Measurements from ENCODE around the gene MED10.

Gene MED10

GRCh38 chr5:6354848-6355247 is 23.5 kb downstream of the MED10 start:
- no peak for DNase-seq (ENCODE audit: low read depth)
- no peak overlapping the region for H3K4me3 ChIP-seq (ENCODE audit: low read depth, low read length)
- no peak for TF ChIP-seq CTCF (IDR thresholded peaks at IDR 0.05; ENCODE audit: low read depth, low read length)
- no peak for TF ChIP-seq POLR2A (IDR thresholded peaks at IDR 0.05; ENCODE audit: extremely low read depth, insufficient read length)
- TF ChIP-seq, protein P1, sequence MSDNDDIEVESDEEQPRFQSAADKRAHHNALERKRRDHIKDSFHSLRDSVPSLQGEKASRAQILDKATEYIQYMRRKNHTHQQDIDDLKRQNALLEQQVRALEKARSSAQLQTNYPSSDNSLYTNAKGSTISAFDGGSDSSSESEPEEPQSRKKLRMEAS (IDR thresholded peaks at IDR 0.05; ENCODE audit: low read depth, low read length) = no peak
- TF ChIP-seq MYC (IDR thresholded peaks at IDR 0.05; ENCODE audit: low read depth, low read length) = no peak

DNA sequence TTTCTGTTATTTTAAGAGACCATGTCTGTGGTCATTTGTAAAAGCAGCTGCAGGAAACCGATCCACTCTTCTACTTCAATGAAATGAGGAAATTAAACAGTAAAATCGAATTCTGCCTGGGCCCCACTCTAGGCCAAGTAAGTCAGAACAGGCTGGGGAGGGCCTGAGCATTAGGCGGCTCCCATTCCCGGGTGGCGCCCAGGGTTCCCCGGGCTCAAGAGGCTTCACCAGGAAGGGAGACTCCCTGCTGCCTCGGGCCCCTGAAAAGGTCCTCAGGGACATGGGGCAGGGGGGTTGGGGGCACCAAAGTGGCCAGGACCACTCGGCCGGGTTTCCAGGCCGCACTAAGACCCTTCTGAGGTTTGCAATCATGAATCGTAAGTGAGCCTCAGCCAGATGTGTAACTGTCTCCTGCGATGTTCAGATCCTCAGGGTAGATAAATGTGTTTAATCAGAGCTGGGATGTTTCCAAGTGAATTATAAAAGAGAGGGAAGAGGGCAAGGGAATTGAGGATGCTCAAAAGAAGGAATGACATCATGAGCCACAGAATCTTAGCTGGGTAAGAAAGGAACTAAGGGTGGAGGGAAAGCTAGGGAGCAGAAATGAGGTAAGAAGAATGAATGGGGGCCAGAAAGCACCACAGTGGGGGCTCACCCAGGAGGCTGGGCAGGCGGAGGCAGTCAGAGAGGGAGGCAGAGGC is 24.6 kb downstream of the MED10 start:
- no peak for DNase-seq (ENCODE audit: low read depth)
- TF ChIP-seq, protein P1 (IDR thresholded peaks at IDR 0.05; ENCODE audit: low read depth, low read length) = no peak
- TF ChIP-seq POLR2A (IDR thresholded peaks at IDR 0.05; ENCODE audit: extremely low read depth, insufficient read length) = no peak
- no peak for TF ChIP-seq CTCF (IDR thresholded peaks at IDR 0.05; ENCODE audit: low read depth, low read length)
- TF ChIP-seq MYC (IDR thresholded peaks at IDR 0.05; ENCODE audit: low read depth, low read length) = no peak
- no peak overlapping the region for H3K4me3 ChIP-seq (ENCODE audit: low read depth, low read length)

DNA sequence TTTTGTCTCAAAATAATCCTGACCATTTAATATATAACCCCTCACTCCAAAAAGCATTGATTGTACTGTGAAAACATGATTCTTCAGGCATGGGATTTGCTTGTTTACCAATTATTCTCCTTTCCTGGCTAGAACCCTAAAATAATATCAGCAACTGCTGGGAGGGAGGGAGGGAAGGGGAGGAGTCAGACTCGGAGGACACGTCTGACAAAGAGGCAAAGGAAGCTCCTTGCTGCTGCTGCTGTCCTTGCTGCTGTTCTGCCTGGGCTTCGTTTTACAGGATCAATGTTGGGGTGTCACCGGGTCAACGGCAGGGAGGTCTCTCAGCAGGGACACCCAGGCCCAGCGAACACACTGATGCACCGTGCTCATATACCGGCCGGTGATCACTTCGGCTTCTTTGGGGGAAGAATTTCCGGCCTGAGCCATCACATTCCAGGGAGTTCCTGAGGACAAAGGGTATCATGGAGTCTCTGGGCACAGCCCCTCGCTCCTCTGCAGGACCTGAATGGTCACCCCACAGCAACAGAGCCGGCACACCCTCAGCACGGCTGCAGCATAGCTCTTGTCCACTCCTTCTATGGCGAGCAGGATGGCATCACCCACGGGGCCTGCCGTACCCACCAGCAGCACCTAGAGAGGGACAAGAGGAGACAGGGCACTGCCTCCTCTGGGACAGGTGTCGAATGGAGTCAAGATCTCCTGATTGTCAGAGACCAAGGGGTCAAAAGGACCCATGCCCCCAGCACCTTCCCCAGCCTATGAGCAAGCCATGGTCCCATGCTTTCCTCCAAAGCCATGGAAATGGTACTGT is 27.9 kb downstream of the MED10 start:
- no peak for DNase-seq (ENCODE audit: low read depth)
- no peak overlapping the region for H3K4me3 ChIP-seq (ENCODE audit: low read depth, low read length)
- no peak for TF ChIP-seq POLR2A (IDR thresholded peaks at IDR 0.05; ENCODE audit: extremely low read depth, insufficient read length)
- no peak for TF ChIP-seq MYC (IDR thresholded peaks at IDR 0.05; ENCODE audit: low read depth, low read length)

GRCh38 chr5:6349387-6349786 is 29.0 kb downstream of the MED10 start:
- DNase-seq (ENCODE audit: low read depth) = no peak
- TF ChIP-seq, protein P1 (IDR thresholded peaks at IDR 0.05; ENCODE audit: low read depth, low read length) = no peak
- no peak for TF ChIP-seq CTCF (IDR thresholded peaks at IDR 0.05; ENCODE audit: low read depth, low read length)
- no peak overlapping the region for H3K4me3 ChIP-seq (ENCODE audit: low read depth, low read length)

GRCh38 chr5:6348476-6349000 is 29.8 kb downstream of the MED10 start:
- no peak overlapping the region for H3K4me3 ChIP-seq (ENCODE audit: low read depth, low read length)
- no peak for TF ChIP-seq POLR2A (IDR thresholded peaks at IDR 0.05; ENCODE audit: extremely low read depth, insufficient read length)
- no peak for TF ChIP-seq CTCF (IDR thresholded peaks at IDR 0.05; ENCODE audit: low read depth, low read length)
- TF ChIP-seq MYC (IDR thresholded peaks at IDR 0.05; ENCODE audit: low read depth, low read length) = no peak
- TF ChIP-seq, protein P1 (IDR thresholded peaks at IDR 0.05; ENCODE audit: low read depth, low read length) = no peak
- no peak for DNase-seq (ENCODE audit: low read depth)

- no peak overlapping the region for H3K4me3 ChIP-seq (ENCODE audit: low read depth, low read length)
- TF ChIP-seq POLR2A (IDR thresholded peaks at IDR 0.05; ENCODE audit: extremely low read depth, insufficient read length) = no peak
- no peak for TF ChIP-seq CTCF (IDR thresholded peaks at IDR 0.05; ENCODE audit: low read depth, low read length)
- TF ChIP-seq, protein P1 (IDR thresholded peaks at IDR 0.05; ENCODE audit: low read depth, low read length) = no peak
- TF ChIP-seq MYC (IDR thresholded peaks at IDR 0.05; ENCODE audit: low read depth, low read length) = no peak
- DNase-seq (ENCODE audit: low read depth) = no peak
These were observed 30.7 kb downstream of the MED10 start for GRCh38 chr5:6347673-6348072.

Measured in NB4 (cell line).